Epithelial cell of proximal tubule (primary cell): ENCODE data around the gene ISYNA1. TPM values are rescaled to one million over a fixed set of nuclear protein-coding genes. Genes with fewer than 3 reads are reported as not detected.

Experiments used
- DNase-seq: peaks from one replicate; pipeline ENCODE4 v3.0.0-alpha.2; 2011; ENCODE audit warnings: low read depth
- H3K4me3 ChIP-seq: 2 replicates; pipeline ENCODE4 v1.5.1; 2011; ENCODE audit warnings: low read depth, mild to moderate bottlenecking, low read length
- CTCF ChIP-seq: conservative IDR thresholded peaks from 2 replicates; pipeline ENCODE4 v1.5.1; 2012; ENCODE audit warnings: low read depth, mild to moderate bottlenecking, low read length
- total RNA-seq: library from RNA; depleted of rRNA; stranded (reverse); fragments of >200 nt; gene quantifications from 2 replicates; pipeline ENCODE4 v1.2.3, GENCODE V29; 2015

Gene ISYNA1
- total RNA-seq, 1 donor from 2014 or later, result 115 TPM

GRCh38 chr19:18467978-18468377, 30.0 kb upstream of the ISYNA1 start:
- no peak for TF ChIP-seq CTCF
- H3K4me3 ChIP-seq, result no peak overlapping the region
- DNase-seq, result no peak

- H3K4me3 ChIP-seq, result no peak overlapping the region
- no peak for TF ChIP-seq CTCF
- no peak for DNase-seq
Measured at GRCh38 chr19:18466354-18466753, 28.4 kb upstream of the ISYNA1 start.

- TF ChIP-seq CTCF, result no peak
- H3K4me3 ChIP-seq, result no peak overlapping the region
- DNase-seq, result no peak
Measured at GRCh38 chr19:18465964-18466339, 28.0 kb upstream of the ISYNA1 start.

- no peak overlapping the region for H3K4me3 ChIP-seq
- TF ChIP-seq CTCF, result no peak
- no peak for DNase-seq
Measured at GRCh38 chr19:18465214-18465963, 27.5 kb upstream of the ISYNA1 start.

- DNase-seq, result no peak
- TF ChIP-seq CTCF, result no peak
- no peak overlapping the region for H3K4me3 ChIP-seq
Measured at GRCh38 chr19:18464646-18465045, 26.7 kb upstream of the ISYNA1 start.

- no peak for TF ChIP-seq CTCF
- DNase-seq, result no peak
- no peak overlapping the region for H3K4me3 ChIP-seq
Measured at GRCh38 chr19:18461471-18461870, 23.5 kb upstream of the ISYNA1 start.

- no peak for DNase-seq
- no peak for TF ChIP-seq CTCF
- H3K4me3 ChIP-seq, result no peak overlapping the region
Measured at GRCh38 chr19:18460900-18461299, 23.0 kb upstream of the ISYNA1 start.
